ENCODE data around the gene ATF7. TPM values are rescaled to one million over a fixed set of nuclear protein-coding genes. Genes with fewer than 3 reads are reported as not detected.

ATF7 gene
- total RNA-seq, 2 experiments from 2014 or later: 13.3 to 14.3 TPM

GRCh38 chr12:53670308-53670707 lies 44.1 kb upstream of the ATF7 start:
- H3K27me3 Mint-ChIP-seq: no peaks in the 10 kb centered on the region
- H3K9me3 ChIP-seq (ENCODE audit: control insufficient read depth in 1 of 2, insufficient read depth in 1 of 2, low read length in 2 of 2): no peaks in the 10 kb centered on the region
- peaks cover 80% of the 10 kb centered on the region for H3K36me3 Mint-ChIP-seq (ENCODE audit: low read depth)
- no peaks in the 10 kb centered on the region for H3K9me3 Mint-ChIP-seq
- H3K36me3 ChIP-seq (ENCODE audit: insufficient read depth, low read length): peaks cover 68% of the 10 kb centered on the region
- no peak for DNase-seq
- H3K4me3 Mint-ChIP-seq: no peak overlapping the region
- peaks cover 32% of the 10 kb centered on the region for H3K4me1 Mint-ChIP-seq (ENCODE audit: low read depth)
- no peak overlapping the region for H3K27ac Mint-ChIP-seq
- CTCF ChIA-PET: no interaction called here
- intact Hi-C loops (cut with DNase I, micrococcal nuclease): loop anchor here in 1 of 2 experiments (10.0 kb wide), 1 partner anchor 346 kb away; the partner anchor contains the start of gene AAAS
- POLR2A ChIA-PET: no interaction called here
- ATAC-seq (ENCODE audit: poor library complexity): no peak
- no peaks in the 10 kb centered on the region for H3K27me3 ChIP-seq (ENCODE audit: control insufficient read depth in 1 of 2, insufficient read depth in 2 of 2, low read length in 2 of 2)
- no peak for TF ChIP-seq CTCF (IDR thresholded peaks at IDR 0.05)
- peaks cover 12% of the 10 kb centered on the region for H3K4me1 ChIP-seq (ENCODE audit: insufficient read depth, low read length)
- H3K27ac ChIP-seq (ENCODE audit: low read depth in 1 of 2, low read length in 2 of 2): no peak overlapping the region
- H3K4me3 ChIP-seq (ENCODE audit: low read length): no peak overlapping the region

GRCh38 chr12:53667080-53667479 lies 40.9 kb upstream of the ATF7 start:
- H3K9me3 Mint-ChIP-seq: no peaks in the 10 kb centered on the region
- Histone ChIP-seq H3K27me3 (ENCODE audit: control insufficient read depth in 1 of 2, insufficient read depth in 2 of 2, low read length in 2 of 2) (no peaks in the 10 kb centered on the region), H3K36me3 (ENCODE audit: insufficient read depth, low read length) (peaks cover 78% of the 10 kb centered on the region), H3K9me3 (ENCODE audit: control insufficient read depth in 1 of 2, insufficient read depth in 1 of 2, low read length in 2 of 2) (no peaks in the 10 kb centered on the region), H3K4me1 (ENCODE audit: insufficient read depth, low read length) (no peaks in the 10 kb centered on the region), H3K4me3 (ENCODE audit: low read length) (no peak overlapping the region), H3K27ac (ENCODE audit: low read depth in 1 of 2, low read length in 2 of 2) (no peak overlapping the region)
- H3K4me3 Mint-ChIP-seq: no peak overlapping the region
- intact Hi-C loops (cut with DNase I, micrococcal nuclease): no loop called here
- DNase-seq (no peak), ATAC-seq (ENCODE audit: poor library complexity) (no peak)
- H3K36me3 Mint-ChIP-seq (ENCODE audit: low read depth): peaks cover 81% of the 10 kb centered on the region
- ChIA-PET POLR2A (no interaction called here), CTCF (interaction anchor here (1.3 kb wide), 1 partner anchor 9 kb away, joined by 5 read pairs; the partner anchor contains the start of gene ATP5MC2)
- no peaks in the 10 kb centered on the region for H3K27me3 Mint-ChIP-seq
- no peak overlapping the region for H3K27ac Mint-ChIP-seq
- no peak for TF ChIP-seq CTCF (IDR thresholded peaks at IDR 0.05)
- peaks cover 15% of the 10 kb centered on the region for H3K4me1 Mint-ChIP-seq (ENCODE audit: low read depth)

GRCh38 chr12:53664936-53665335 lies 38.8 kb upstream of the ATF7 start:
- intact Hi-C loops (cut with DNase I, micrococcal nuclease): no loop called here
- ChIA-PET POLR2A (no interaction called here), CTCF (interaction anchor here (1.4 kb wide), 1 partner anchor 11 kb away, joined by 4 read pairs; the partner anchor contains the start of gene ATP5MC2)
- H3K27me3 Mint-ChIP-seq: no peaks in the 10 kb centered on the region
- no peak overlapping the region for H3K4me3 Mint-ChIP-seq
- Histone ChIP-seq H3K9me3 (ENCODE audit: control insufficient read depth in 1 of 2, insufficient read depth in 1 of 2, low read length in 2 of 2) (no peaks in the 10 kb centered on the region), H3K4me1 (ENCODE audit: insufficient read depth, low read length) (no peaks in the 10 kb centered on the region), H3K36me3 (ENCODE audit: insufficient read depth, low read length) (peaks cover 60% of the 10 kb centered on the region), H3K27ac (ENCODE audit: low read depth in 1 of 2, low read length in 2 of 2) (no peak overlapping the region), H3K4me3 (ENCODE audit: low read length) (no peak overlapping the region), H3K27me3 (ENCODE audit: control insufficient read depth in 1 of 2, insufficient read depth in 2 of 2, low read length in 2 of 2) (no peaks in the 10 kb centered on the region)
- DNase-seq (no peak), ATAC-seq (ENCODE audit: poor library complexity) (no peak)
- H3K4me1 Mint-ChIP-seq (ENCODE audit: low read depth): peaks cover 8% of the 10 kb centered on the region
- H3K36me3 Mint-ChIP-seq (ENCODE audit: low read depth): peaks cover 71% of the 10 kb centered on the region
- no peak for TF ChIP-seq CTCF (IDR thresholded peaks at IDR 0.05)
- no peaks in the 10 kb centered on the region for H3K9me3 Mint-ChIP-seq
- H3K27ac Mint-ChIP-seq: no peak overlapping the region

Measured in CD4-positive, alpha-beta T cell (primary cell).